HTR-8/SVneo (cell line): Measurements from ENCODE around the gene MDH1B.
A peak's percentile ranks its signal among the peaks of the same experiment; 100 is the strongest.

Experiments used
- DNase-seq: peaks from one replicate; pipeline ENCODE4 v3.0.0; 2011; ENCODE audit warnings: low spot score, mixed read lengths; ENCODE audit not compliant: insufficient read length
- FAIRE-seq: peaks from 2 replicates; lab custom pipeline; 2011; peaks lifted over from hg19 to GRCh38; lab: Jason Lieb, UNC

MDH1B gene

GRCh38 chr2:206700156-206700555 is 65.0 kb downstream of the MDH1B start:
- FAIRE-seq (no peak), DNase-seq (no peak)

DNA sequence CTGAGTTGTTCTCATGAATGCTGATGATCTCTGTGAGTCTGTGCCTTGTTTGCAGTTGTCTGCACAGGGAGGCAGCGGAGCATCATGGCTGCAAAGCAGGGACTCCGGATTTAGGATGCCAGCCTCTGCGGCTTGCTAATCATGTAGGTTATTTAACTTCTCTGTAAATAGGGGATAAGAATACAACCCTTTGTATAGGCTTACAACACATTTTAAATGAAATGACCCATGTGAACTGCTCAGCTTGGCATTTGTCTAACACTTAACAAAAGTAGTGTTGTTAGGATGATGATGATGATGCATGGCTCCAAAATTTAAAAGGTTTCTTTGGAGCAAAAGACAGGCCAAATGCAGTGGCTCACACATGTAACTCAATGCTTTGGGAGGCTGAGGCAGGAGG is 66.3 kb downstream of the MDH1B start:
- no peak for DNase-seq
- FAIRE-seq = no peak

- no peak for DNase-seq
- FAIRE-seq = no peak
Measured at GRCh38 chr2:206696910-206697309, 68.2 kb downstream of the MDH1B start.

DNA sequence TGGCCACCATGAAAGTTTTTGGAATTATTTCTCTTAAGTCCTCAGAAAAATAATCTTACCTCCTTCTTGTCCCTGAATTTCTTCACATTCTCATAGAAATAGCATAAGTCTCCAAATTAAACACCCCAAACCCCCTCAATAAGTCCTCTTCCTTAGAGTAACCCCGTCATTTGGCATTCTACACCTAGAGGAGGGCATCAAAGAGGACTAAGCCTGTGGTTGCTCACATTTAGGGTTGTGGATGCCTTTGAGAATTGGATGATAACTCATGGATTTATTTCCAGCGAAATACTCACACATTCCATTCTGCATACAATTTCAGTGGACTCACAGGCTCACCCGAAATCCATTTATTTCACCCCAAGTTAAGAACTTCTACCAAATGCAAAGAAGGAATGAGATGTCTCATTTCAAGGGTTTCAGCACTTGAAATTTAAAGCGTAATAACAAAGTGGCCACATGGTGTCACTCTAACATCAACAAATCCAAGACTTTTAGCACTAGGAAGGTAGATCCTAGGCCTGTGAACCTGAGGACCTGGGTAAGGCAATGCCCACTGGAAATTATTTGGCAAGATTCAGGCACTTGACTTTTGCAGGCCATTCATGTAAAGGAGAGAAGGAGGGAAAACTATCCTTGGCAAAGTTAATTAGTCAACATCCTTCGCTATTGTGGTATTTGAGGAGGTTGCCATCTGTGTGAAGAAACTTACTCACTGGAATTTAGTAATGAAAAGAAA is 71.6 kb downstream of the MDH1B start:
- peak; percentile 57 for DNase-seq
- FAIRE-seq = peak; percentile 4

DNA sequence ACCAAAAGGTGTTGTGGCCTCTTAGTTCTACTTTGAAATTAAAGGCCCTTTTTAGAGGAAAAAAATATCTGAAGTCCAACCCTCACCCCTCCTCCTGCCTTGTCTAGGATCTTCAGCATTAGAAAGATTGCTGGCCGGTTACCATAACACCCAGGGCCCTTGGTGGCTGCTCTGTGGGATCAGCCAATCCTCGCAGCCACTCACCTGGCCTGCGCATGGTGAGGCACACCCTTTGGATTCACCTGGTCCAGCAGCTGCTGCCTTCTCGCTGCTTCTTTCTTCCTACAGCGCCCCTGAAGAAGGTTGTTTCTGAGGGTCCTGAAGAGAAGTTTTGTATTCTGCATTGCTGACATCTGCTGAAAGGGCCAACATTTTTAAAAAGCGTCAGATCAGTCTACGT is 72.2 kb downstream of the MDH1B start:
- DNase-seq = no peak
- FAIRE-seq = no peak

DNA sequence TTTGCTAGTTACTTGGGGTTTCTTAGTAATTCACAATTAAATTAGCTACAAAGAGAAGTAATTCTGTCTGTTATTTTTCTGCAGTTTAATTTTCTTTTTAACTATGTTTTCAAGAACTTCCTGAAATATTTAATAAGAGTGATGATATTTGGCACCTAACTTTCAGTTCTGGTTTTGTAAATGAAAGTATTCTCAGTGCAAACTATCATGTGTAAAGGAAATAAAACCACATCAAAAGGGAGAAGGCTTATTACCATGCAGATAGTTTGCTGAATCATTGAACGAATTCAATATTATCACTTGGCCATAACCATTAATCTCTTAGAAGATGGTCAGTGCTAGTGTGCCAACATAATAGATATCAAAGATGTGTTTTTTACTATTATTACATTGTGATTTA is 76.1 kb downstream of the MDH1B start:
- FAIRE-seq (no peak), DNase-seq (no peak)

DNA sequence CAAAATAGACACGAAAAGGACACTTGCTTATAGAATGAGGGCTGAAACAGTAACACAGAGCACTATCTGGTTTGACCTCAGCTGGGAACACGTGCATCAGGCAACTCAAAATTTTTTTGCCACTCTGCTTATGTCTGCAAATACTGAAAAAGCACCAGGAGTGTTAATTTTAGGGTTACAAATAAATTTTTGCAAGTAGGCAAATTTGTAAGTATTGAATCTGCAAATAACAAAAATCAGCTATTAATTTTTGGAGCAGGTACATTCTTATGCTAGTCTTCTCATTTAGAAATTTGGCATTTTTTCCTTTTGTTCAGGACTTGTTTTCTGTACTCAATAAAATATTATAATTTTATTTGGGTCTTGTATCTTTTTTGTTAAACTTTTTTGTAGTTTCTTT is 76.7 kb downstream of the MDH1B start:
- FAIRE-seq (no peak), DNase-seq (no peak)
